Activated T-cell treated with anti-CD3 and anti-CD28 coated beads, Interleukin-2, amount 50 U/mL, for 48 hours (primary cell): ENCODE results near the gene PPARA.
A peak's percentile ranks its signal among the peaks of the same experiment; 100 is the strongest.
"Not testable (repeated sequence)": the region's sequence is repeated elsewhere in the genome, so short reads cannot be mapped to it uniquely, and the experiment has no call there.

Experiments used
- DNase-seq, 2 experiments: peaks; one replicate each; pipeline ENCODE4 v3.0.0-alpha.2; 2020

Gene PPARA

GRCh38 chr22:46250783-46251125, 100.4 kb downstream of the PPARA start:
- DNase-seq, result peak in 1 of 2 experiments; percentile 46

- no peak for DNase-seq
Observed at GRCh38 chr22:46251266-46251665, 100.9 kb downstream of the PPARA start.

DNA sequence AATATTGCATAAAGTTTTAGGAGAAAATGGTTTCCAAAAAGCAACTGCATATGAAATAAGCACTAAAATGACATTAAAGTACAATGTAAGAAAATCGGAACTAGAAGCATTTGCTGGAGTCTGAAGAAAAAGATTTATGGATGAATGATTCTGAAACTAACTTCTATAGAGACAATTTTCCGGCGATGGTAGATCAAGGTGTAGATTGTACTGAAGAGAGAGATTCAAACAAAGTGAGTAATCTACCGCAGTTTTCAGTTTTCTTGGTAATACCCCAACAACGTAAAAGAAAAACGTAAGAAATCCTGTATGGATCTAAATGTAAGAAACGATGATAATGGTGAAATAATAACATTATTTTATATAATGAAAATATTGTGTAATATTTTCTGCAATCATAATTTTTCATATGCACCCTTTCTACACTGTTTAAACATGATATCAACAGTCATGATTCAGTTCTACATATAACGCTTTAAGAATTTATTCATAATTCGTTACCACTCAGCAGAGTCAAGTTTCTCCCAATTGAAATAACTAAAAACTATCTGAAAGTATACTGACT, 101.6 kb downstream of the PPARA start:
- no peak for DNase-seq

DNA sequence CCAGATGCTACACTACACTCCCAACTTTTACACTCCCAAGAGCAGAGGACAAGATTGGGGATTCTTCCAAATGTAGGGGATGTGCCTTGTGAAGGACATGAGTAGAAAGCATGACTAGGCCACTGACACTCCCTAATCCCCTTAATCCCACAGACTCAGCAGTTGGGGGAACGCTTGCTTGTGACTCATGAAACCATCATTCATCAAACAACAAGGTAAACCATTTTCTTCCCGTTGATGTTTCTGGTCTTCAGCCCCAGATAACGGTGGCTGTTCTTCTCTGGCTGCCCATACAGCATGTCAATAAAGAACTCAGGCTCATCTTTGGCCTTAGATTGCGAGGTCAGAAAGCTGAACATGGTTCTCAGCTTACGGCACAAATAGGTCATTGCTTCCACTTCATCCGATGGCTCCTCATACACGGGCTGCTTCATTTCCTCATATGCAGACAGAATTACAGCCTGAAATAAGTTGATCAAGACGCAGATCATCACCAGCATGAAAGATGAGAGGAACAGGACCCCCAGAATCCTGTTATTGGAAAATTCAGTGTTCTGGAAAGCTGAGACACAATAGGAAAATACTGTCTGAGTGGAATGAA, 106.1 kb downstream of the PPARA start:
- DNase-seq, result no peak

GRCh38 chr22:46259374-46259773, 109.0 kb downstream of the PPARA start:
- DNase-seq, result no peak

- no peak for DNase-seq
Observed at GRCh38 chr22:46260038-46260437, 109.7 kb downstream of the PPARA start.

DNA sequence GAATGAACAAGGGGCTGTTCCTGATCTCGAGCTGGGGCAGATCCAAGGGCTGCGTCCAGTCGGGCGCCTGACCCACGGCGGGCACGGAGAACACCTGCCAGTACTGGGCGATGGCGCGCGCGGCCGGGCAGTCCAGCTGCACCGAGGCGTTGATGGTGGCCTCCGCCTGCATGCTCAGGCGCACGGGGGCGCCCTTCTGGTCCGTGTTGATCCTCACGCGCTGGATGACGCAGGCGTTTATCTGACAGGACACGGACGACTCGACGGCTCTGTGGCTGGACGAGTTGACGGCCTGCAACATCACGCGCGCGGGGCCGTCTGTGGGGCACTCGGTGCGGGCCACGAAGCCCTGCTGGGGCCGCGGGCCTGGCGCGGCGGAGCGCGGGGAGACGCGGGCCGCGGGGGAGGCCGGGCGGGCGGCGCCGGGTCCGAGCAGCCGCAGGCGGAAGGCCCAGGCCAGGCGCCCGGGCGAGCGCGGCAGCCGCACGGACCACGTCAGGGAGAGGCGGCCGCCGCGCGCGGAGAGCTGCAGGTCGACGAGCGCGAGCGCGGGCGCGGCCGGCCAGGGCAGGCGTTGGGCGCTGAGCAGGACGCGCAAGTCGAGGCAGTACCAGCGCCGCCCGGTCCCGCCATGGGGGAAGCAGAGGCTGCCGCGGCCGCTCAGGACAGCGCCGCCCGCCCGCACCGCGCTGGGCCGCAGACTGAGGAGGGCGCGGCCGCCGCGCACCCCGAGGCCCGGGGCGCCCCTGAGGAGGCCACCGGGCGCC, 112.3 kb downstream of the PPARA start:
- peak; percentile 46 to 62 for DNase-seq

- DNase-seq, result no peak
Observed at GRCh38 chr22:46263216-46263590, 112.9 kb downstream of the PPARA start, which contains the start of gene PKDREJ. TSS of gene PKDREJ (minus strand) at chr22:46263343. CDS start at chr22:46263322, 21 bp downstream.

DNA sequence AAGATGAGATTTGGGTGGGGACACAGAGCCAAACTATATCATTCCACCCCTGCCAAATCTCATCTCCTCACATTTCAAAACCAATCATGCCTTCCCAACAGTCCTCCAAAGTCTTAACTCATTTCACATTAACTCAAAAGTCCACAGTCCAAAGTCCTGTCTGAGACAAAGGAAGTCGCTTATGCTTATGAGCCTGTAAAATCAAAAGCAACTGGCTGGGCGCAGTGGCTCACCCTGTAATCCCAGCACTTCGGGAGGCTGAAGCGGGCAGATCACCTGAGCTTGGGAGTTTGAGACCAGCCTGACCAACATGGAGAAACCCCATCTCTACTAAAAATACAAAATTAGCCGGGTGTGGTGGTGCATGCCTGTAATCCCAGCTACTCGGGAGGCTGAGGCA, 114.2 kb downstream of the PPARA start:
- DNase-seq, result not testable (repeated sequence)

GRCh38 chr22:46265627-46266026, 115.3 kb downstream of the PPARA start:
- not testable (repeated sequence) for DNase-seq

DNA sequence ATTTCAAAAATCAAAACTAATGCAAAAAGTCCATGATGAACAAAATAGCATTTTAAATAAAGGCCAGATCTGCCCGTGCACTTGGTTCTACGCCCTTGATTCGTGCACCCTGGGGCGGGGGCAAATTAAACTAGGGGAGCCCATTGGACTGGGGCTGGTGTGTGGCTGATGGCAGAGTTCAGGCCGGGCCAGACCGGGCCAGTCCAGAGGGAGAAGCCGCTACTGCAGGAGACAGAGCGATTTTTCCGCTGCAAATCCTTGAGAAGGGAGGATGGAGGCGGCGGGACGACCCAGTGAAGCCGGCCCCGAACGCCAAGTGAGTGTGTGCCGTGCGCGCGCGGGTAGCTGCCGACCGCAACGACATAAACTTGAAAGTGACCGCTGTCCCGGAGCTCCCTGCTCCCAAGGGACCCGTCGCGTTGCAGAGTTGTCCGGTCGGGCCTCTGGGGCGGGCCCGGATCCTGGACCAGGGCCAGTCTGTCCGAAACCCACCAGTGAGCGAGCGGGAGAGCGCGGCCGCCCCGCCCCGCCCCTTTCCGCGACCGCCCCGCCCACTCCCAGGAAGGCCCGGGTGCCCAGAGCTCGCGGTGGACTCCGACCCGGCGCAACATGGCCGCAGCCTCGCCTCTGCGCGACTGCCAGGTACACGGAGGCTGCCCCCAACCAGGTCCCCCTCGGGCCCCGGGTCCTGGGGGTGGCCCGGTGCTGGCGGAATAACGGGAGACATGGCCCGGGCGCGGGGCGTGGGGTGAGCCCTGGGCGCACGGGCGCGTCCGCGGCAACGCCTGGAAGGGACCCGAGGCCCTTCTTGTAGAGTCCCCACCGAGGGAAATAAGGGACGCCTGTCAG, 117.3 kb downstream of the PPARA start, which contains the start of gene TTC38:
TSS of gene TTC38 (plus strand) at position 578 of the 849 bp plus-strand sequence. CDS start at position 610, 32 bp downstream.
- peak; percentile 66 to 72 for DNase-seq

DNA sequence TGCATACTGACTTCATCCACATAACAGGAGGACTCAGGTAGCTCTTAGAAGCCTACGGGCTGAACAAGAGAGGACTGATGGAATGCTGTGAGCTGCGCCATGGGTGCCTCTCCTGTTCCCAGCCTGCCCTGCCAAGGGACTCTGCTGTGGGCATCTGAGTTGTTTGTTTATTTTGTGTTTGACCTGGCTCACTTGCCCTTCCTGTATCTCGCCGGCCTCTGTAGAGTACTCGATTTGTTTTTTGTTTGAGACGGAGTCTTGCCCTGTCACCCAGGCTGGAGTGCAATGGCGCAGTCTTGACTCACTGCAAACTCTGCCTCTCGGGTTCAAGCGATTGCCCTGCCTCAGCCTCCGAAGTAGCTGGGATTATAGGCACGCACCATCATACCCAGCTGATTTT, 119.2 kb downstream of the PPARA start:
- DNase-seq, result no peak

DNA sequence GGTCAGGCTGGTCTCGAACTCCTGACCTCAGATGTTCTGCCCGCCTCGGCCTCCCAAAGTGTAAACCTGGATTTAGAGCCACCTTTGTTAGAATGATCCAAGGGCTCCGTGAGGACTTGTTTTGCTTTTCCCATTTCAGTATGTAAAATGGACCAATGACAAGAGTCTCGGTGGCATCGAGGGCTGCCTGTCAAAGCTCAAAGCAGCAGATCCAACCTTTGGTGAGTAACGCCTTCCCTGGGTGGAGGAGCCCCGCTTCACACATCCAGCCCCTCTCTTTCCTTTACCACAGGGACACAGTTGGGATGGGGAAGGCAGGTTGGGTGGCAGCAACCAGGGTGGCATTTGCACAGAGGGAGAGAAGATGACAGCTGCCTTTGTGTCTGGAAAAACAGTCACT, 121.9 kb downstream of the PPARA start:
- no peak for DNase-seq

GRCh38 chr22:46272762-46273431, 122.6 kb downstream of the PPARA start:
- DNase-seq, result no peak

- no peak for DNase-seq
Observed at GRCh38 chr22:46273432-46274148, 123.3 kb downstream of the PPARA start.

- DNase-seq, result no peak
Observed at GRCh38 chr22:46274381-46274780, 124.1 kb downstream of the PPARA start.

- DNase-seq, result no peak
Observed at GRCh38 chr22:46275455-46276122, 125.3 kb downstream of the PPARA start.

GRCh38 chr22:46276563-46276962, 126.2 kb downstream of the PPARA start:
- DNase-seq, result no peak

GRCh38 chr22:46278656-46279645, 128.6 kb downstream of the PPARA start:
- DNase-seq, result no peak
